ENCODE results near the gene CDH2.
"Not testable (repeated sequence)": the region's sequence is repeated elsewhere in the genome, so short reads cannot be mapped to it uniquely, and the experiment has no call there.

The CDH2 gene

DNA sequence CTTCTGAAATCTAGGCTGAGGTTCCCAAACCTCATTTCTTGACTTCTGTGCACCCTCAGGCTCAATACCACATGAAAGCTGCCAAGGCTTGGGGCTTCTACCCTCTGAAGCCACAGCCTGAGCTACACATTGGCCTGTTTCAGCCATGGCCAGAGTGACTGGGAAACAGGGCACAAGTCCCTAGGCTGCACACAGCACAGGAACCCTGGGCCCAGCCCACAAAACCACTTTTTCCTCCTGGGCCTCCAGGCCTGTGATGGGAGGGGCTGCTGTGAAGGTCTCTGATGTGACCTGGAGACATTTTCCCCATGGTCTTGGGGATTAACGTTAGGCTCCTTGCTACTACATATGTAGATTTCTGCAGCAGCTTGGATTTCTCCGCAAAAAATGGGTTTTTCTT, 270.7 kb downstream of the CDH2 start:
- not testable (repeated sequence) for DNase-seq (ENCODE audit: low read depth)

- no peak for DNase-seq (ENCODE audit: low read depth)
These were observed 273.0 kb downstream of the CDH2 start for GRCh38 chr18:27903906-27904305.

DNA sequence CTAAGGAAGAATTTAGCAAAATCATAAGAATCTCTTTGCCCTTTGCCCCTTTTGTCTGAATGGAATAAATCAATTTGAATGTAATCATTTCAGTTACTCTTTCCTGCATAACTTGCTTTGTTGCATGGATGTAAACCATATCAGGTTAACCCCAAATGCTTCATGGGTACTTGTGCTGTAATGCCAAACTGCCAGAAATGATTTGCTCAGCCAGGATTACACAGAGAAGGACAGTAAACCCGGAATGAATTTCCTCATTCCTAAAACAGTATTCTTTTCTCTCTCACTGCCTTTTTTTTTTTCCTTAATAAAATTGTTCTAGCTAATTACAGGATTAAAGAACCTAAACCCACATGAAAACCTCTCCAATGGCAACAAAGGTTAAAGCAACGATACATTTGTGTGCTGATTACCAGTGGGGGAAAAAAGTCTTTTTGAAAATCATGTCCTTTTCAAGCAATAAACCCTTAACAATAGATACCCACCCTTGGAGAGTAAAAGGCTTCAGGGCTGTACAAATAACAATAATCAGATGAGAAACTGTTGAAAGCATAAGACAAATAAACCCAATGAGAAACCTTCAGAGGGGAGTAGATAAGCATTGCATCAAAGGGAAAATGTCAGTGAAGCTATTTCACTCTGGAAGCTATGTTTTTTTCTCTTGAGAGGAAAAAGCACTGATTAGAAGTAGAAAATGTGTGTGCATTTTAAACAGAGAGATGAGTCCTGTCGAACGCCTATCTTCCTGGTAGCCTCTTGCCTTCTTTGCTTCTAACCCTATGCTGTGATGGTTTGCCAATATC, 275.3 kb downstream of the CDH2 start:
- no peak for DNase-seq (ENCODE audit: low read depth)

All from T-helper 22 cell (primary cell).